ENCODE results near the gene TYROBP.
"Not testable (repeated sequence)": the region's sequence is repeated elsewhere in the genome, so short reads cannot be mapped to it uniquely, and the experiment has no call there.

The TYROBP gene

GRCh38 chr19:35879770-35880317 lies 28.3 kb downstream of the TYROBP start:
- Histone ChIP-seq H3K4me3 (ENCODE audit: low read depth, low read length) (no peak overlapping the region), H3K27me3 (ENCODE audit: insufficient read depth, low read depth, severe bottlenecking) (no peaks in the 10 kb centered on the region), H3K27ac (0 out of 2 replicates have a peak overlapping the region, but pooled peaks have one; percentile 29), H3K9me3 (ENCODE audit: severe bottlenecking) (no peaks in the 10 kb centered on the region), H3K36me3 (peaks cover 36% of the 10 kb centered on the region)
- DNase-seq, result peak; percentile 88
- TF ChIP-seq CTCF (IDR thresholded peaks at IDR 0.05; ENCODE audit: low read depth, low read length), result no peak

GRCh38 chr19:35879068-35879467 lies 29.0 kb downstream of the TYROBP start:
- Histone ChIP-seq H3K27ac (no peak overlapping the region), H3K4me3 (ENCODE audit: low read depth, low read length) (no peak overlapping the region), H3K27me3 (ENCODE audit: insufficient read depth, low read depth, severe bottlenecking) (no peaks in the 10 kb centered on the region), H3K36me3 (peaks cover 43% of the 10 kb centered on the region), H3K9me3 (ENCODE audit: severe bottlenecking) (no peaks in the 10 kb centered on the region)
- DNase-seq, result no peak
- no peak for TF ChIP-seq CTCF (IDR thresholded peaks at IDR 0.05; ENCODE audit: low read depth, low read length)

GRCh38 chr19:35874392-35874930 lies 33.6 kb downstream of the TYROBP start:
- no peak for TF ChIP-seq CTCF (IDR thresholded peaks at IDR 0.05; ENCODE audit: low read depth, low read length)
- DNase-seq, result no peak
- H3K9me3 ChIP-seq (ENCODE audit: severe bottlenecking), result no peaks in the 10 kb centered on the region
- no peak overlapping the region for H3K4me3 ChIP-seq (ENCODE audit: low read depth, low read length)
- H3K27me3 ChIP-seq (ENCODE audit: insufficient read depth, low read depth, severe bottlenecking), result no peaks in the 10 kb centered on the region
- peaks cover 67% of the 10 kb centered on the region for H3K36me3 ChIP-seq
- H3K27ac ChIP-seq, result no peak overlapping the region

- no peak for TF ChIP-seq CTCF (IDR thresholded peaks at IDR 0.05; ENCODE audit: low read depth, low read length)
- no peak for DNase-seq
Measured at GRCh38 chr19:35872180-35872579, 35.9 kb downstream of the TYROBP start.

GRCh38 chr19:35871611-35872010 lies 36.5 kb downstream of the TYROBP start:
- Histone ChIP-seq H3K36me3 (peaks cover 48% of the 10 kb centered on the region), H3K27me3 (ENCODE audit: insufficient read depth, low read depth, severe bottlenecking) (no peaks in the 10 kb centered on the region), H3K27ac (no peak overlapping the region), H3K9me3 (ENCODE audit: severe bottlenecking) (no peaks in the 10 kb centered on the region), H3K4me3 (ENCODE audit: low read depth, low read length) (no peak overlapping the region)
- TF ChIP-seq CTCF (IDR thresholded peaks at IDR 0.05; ENCODE audit: low read depth, low read length), result no peak
- no peak for DNase-seq

More at GRCh38 chr19:35872180-35872579, 35.9 kb downstream of the TYROBP start:
- H3K36me3 ChIP-seq, result peaks cover 50% of the 10 kb centered on the region
- no peak overlapping the region for H3K4me3 ChIP-seq (ENCODE audit: low read depth, low read length)
- H3K27ac ChIP-seq, result no peak overlapping the region
- no peaks in the 10 kb centered on the region for H3K27me3 ChIP-seq (ENCODE audit: insufficient read depth, low read depth, severe bottlenecking)
- no peaks in the 10 kb centered on the region for H3K9me3 ChIP-seq (ENCODE audit: severe bottlenecking)

- no peaks in the 10 kb centered on the region for H3K27me3 ChIP-seq (ENCODE audit: insufficient read depth, low read depth, severe bottlenecking)
- peaks cover 48% of the 10 kb centered on the region for H3K36me3 ChIP-seq
- H3K27ac ChIP-seq, result no peak overlapping the region
- DNase-seq, result no peak
- no peaks in the 10 kb centered on the region for H3K9me3 ChIP-seq (ENCODE audit: severe bottlenecking)
- no peak for TF ChIP-seq CTCF (IDR thresholded peaks at IDR 0.05; ENCODE audit: low read depth, low read length)
- H3K4me3 ChIP-seq (ENCODE audit: low read depth, low read length), result no peak overlapping the region
Measured at GRCh38 chr19:35870798-35871197, 37.3 kb downstream of the TYROBP start.

GRCh38 chr19:35870124-35870736 lies 37.9 kb downstream of the TYROBP start:
- not testable (repeated sequence) for H3K27me3 ChIP-seq (ENCODE audit: insufficient read depth, low read depth, severe bottlenecking); H3K27ac ChIP-seq; H3K9me3 ChIP-seq (ENCODE audit: severe bottlenecking)
- Histone ChIP-seq H3K4me3 (ENCODE audit: low read depth, low read length) (peak overlapping the region; percentile 63), H3K36me3 (peaks cover 51% of the 10 kb centered on the region)
- peak; percentile 81 for DNase-seq

Data from WERI-Rb-1 (cell line).